Measurements from ENCODE around the gene ELOVL7. TPM values are rescaled to one million over a fixed set of nuclear protein-coding genes. Genes with fewer than 3 reads are reported as not detected.
"Not testable (repeated sequence)": the region's sequence is repeated elsewhere in the genome, so short reads cannot be mapped to it uniquely, and the experiment has no call there.

ELOVL7 gene
- total RNA-seq, 2 experiments from 2014 or later = 0.42 to 0.99 TPM

GRCh38 chr5:60823574-60823973 is 20.5 kb downstream of the ELOVL7 start:
- H3K4me1 Mint-ChIP-seq = peaks cover 16% of the 10 kb centered on the region
- no peak for DNase-seq
- POLR2A ChIA-PET = no interaction called here
- no peak overlapping the region for H3K27ac Mint-ChIP-seq
- H3K27me3 Mint-ChIP-seq = no peaks in the 10 kb centered on the region
- H3K36me3 Mint-ChIP-seq (ENCODE audit: low read depth) = no peaks in the 10 kb centered on the region
- H3K4me3 Mint-ChIP-seq = no peak overlapping the region
- H3K9me3 Mint-ChIP-seq = no peaks in the 10 kb centered on the region
- CTCF ChIA-PET = interaction anchor here (0.7 to 1.3 kb wide), 2 partner anchors 9 to 535 kb away, joined by 3 to 4 read pairs; no protein-coding TSS in a partner anchor

DNA sequence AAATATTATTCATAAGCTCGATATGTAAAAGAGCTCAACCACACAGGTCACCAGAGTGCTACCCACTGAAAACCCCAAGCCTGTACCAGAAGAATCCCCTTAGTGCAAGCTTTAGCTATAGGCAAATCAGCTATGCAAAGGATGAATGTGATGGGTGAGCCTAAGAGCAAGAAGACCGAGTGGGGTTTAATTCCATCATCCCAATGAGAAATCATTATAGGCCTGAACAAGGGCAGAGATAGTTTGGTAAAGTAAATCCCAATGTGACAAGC is 21.8 kb downstream of the ELOVL7 start:
- H3K27me3 Mint-ChIP-seq = no peaks in the 10 kb centered on the region
- no peak for DNase-seq
- no peak overlapping the region for H3K27ac Mint-ChIP-seq
- no peaks in the 10 kb centered on the region for H3K36me3 Mint-ChIP-seq (ENCODE audit: low read depth)
- ChIA-PET POLR2A (no interaction called here), CTCF (interaction anchor here (0.7 kb wide), 1 partner anchor 22 kb away, joined by 3 read pairs; no protein-coding TSS in a partner anchor)
- peaks cover 8% of the 10 kb centered on the region for H3K4me1 Mint-ChIP-seq
- H3K4me3 Mint-ChIP-seq = no peak overlapping the region
- H3K9me3 Mint-ChIP-seq = no peaks in the 10 kb centered on the region

DNA sequence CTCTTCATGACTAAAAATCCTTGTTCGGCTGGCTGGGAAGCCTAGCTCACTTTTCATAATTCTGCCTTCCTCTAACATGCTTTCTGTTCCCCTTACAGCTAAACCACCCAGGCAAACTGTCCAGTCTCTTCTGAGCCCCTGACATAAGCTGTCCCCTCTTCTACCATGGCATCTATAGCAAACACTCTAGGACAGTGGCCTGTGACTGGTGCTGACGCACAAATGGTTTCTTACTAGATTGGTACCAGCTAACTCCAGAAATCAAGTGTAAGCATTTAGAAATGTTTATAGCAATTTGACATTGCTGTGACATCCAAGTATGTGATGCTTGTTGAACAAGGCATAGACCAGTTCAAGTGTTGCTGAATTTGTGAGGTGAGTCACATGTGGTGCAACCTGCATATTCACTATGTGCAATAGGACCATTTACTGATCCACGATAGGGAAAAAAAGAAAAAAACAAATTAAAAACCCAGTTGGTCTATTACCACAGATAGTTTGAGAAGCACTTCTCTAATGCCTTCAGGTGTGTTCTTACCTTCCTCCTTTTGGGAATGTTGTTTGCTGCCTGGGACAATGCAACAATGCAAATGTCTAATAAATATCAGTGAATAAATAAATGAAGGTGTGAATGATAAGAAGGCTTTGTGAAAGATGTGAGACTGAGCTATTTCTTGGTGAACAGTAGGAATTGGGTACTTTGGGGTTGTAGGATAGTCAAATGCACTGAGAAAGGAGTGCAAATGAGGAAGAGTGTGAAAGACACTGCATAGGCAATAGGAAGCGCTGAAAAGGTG is 22.4 kb downstream of the ELOVL7 start:
- ChIA-PET CTCF (interaction anchor here (0.7 kb wide), 1 partner anchor 22 kb away, joined by 3 read pairs; no protein-coding TSS in a partner anchor), POLR2A (no interaction called here)
- no peak for DNase-seq
- H3K4me1 Mint-ChIP-seq = peaks cover 6% of the 10 kb centered on the region
- H3K9me3 Mint-ChIP-seq = no peaks in the 10 kb centered on the region
- no peak overlapping the region for H3K27ac Mint-ChIP-seq
- H3K27me3 Mint-ChIP-seq = no peaks in the 10 kb centered on the region
- H3K4me3 Mint-ChIP-seq = no peak overlapping the region
- H3K36me3 Mint-ChIP-seq (ENCODE audit: low read depth) = no peaks in the 10 kb centered on the region

GRCh38 chr5:60820593-60821487 is 23.2 kb downstream of the ELOVL7 start:
- peaks cover 2% of the 10 kb centered on the region for H3K4me1 Mint-ChIP-seq
- ChIA-PET POLR2A (no interaction called here), CTCF (interaction anchor here (0.6 kb wide), 1 partner anchor 26 kb away, joined by 3 read pairs; no protein-coding TSS in a partner anchor)
- no peak overlapping the region for H3K27ac Mint-ChIP-seq
- no peaks in the 10 kb centered on the region for H3K9me3 Mint-ChIP-seq
- H3K4me3 Mint-ChIP-seq = no peak overlapping the region
- DNase-seq = no peak
- no peaks in the 10 kb centered on the region for H3K36me3 Mint-ChIP-seq (ENCODE audit: low read depth)
- no peaks in the 10 kb centered on the region for H3K27me3 Mint-ChIP-seq

DNA sequence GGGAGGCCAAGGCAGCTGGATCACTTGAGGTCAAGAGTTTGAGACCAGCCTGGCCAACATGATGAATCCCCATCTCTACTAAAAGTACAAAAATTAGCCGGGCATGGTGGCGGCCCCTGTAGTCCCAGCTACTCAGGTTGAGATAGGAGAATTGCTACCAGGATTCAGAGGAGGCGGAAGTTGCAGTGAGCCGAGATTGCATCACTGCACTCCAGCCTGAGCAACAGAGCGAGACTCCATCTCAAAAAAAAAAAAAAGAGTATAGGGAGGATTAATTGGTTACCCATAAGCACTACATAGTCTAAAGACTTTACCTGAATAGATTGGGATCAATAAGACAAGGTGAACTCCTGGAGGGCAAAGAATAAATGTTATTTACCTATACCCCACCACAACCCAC is 27.9 kb downstream of the ELOVL7 start:
- DNase-seq; H3K27me3 Mint-ChIP-seq; H3K27ac Mint-ChIP-seq; POLR2A ChIA-PET; H3K36me3 Mint-ChIP-seq (ENCODE audit: low read depth); H3K9me3 Mint-ChIP-seq; CTCF ChIA-PET; H3K4me1 Mint-ChIP-seq; H3K4me3 Mint-ChIP-seq: not testable (repeated sequence)

- H3K27me3 Mint-ChIP-seq = peaks cover 11% of the 10 kb centered on the region
- H3K4me3 Mint-ChIP-seq = no peak overlapping the region
- DNase-seq = no peak
- H3K27ac Mint-ChIP-seq = no peak overlapping the region
- POLR2A ChIA-PET = no interaction called here
- no peaks in the 10 kb centered on the region for H3K9me3 Mint-ChIP-seq
- CTCF ChIA-PET = interaction anchor here (1.7 kb wide), 1 partner anchor 9 kb away, joined by 4 read pairs; no protein-coding TSS in a partner anchor
- no peaks in the 10 kb centered on the region for H3K4me1 Mint-ChIP-seq
- H3K36me3 Mint-ChIP-seq (ENCODE audit: low read depth) = peaks cover 2% of the 10 kb centered on the region
Observed at GRCh38 chr5:60814498-60814897, 29.6 kb downstream of the ELOVL7 start.

DNA sequence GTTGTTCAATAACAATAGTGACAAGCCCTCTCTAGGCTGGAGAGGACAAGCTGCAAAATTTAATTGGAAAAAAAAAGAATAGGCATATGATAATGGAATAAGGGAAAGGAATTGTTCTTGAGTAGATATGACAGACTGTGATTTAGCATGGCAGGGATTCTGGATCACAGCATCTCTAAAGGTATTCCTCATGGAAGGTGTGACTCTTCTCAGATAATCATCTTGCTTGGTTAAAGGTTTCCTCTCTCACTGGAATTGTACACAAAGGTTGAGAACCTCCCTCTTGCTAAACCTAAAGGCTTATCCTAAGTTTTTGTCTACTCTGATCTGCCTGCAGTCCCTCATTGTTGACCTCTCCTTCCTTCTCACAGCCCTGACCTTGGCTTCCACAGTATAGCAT is 31.6 kb downstream of the ELOVL7 start:
- CTCF ChIA-PET = no interaction called here
- Mint-ChIP-seq H3K4me1 (no peaks in the 10 kb centered on the region), H3K27ac (no peak overlapping the region), H3K9me3 (no peaks in the 10 kb centered on the region), H3K36me3 (ENCODE audit: low read depth) (peaks cover 2% of the 10 kb centered on the region), H3K27me3 (peaks cover 19% of the 10 kb centered on the region), H3K4me3 (no peak overlapping the region)
- no peak for DNase-seq
- POLR2A ChIA-PET = no interaction called here

DNA sequence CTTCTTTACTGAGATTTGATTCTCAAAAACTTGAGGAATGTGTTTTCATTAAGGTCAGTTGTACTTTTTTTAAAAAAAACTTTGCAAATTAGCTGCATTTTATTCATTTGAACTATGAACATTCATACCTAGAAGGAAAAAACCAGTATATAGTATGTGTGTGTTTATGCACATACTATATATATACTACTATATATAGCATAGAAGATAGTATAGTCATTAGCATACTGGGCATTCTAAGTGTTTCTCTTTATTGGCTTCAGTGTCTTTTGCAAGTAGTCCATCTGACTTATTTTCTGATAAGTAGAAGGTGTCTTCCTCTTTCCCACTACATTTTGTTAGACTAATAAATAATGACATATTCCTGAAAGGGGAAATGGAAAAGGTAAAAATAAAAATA is 33.0 kb downstream of the ELOVL7 start:
- DNase-seq = no peak
- no peaks in the 10 kb centered on the region for H3K9me3 Mint-ChIP-seq
- peaks cover 19% of the 10 kb centered on the region for H3K27me3 Mint-ChIP-seq
- no peak overlapping the region for H3K27ac Mint-ChIP-seq
- no peaks in the 10 kb centered on the region for H3K4me1 Mint-ChIP-seq
- H3K4me3 Mint-ChIP-seq = no peak overlapping the region
- peaks cover 2% of the 10 kb centered on the region for H3K36me3 Mint-ChIP-seq (ENCODE audit: low read depth)
- POLR2A ChIA-PET = no interaction called here
- CTCF ChIA-PET = no interaction called here

GRCh38 chr5:60810438-60811085 is 33.5 kb downstream of the ELOVL7 start:
- no peaks in the 10 kb centered on the region for H3K9me3 Mint-ChIP-seq
- H3K36me3 Mint-ChIP-seq (ENCODE audit: low read depth) = no peaks in the 10 kb centered on the region
- no peaks in the 10 kb centered on the region for H3K4me1 Mint-ChIP-seq
- no peak for DNase-seq
- ChIA-PET POLR2A (no interaction called here), CTCF (no interaction called here)
- H3K27ac Mint-ChIP-seq = no peak overlapping the region
- no peak overlapping the region for H3K4me3 Mint-ChIP-seq
- peaks cover 19% of the 10 kb centered on the region for H3K27me3 Mint-ChIP-seq

- DNase-seq = no peak
- ChIA-PET CTCF (no interaction called here), POLR2A (no interaction called here)
- H3K4me3 Mint-ChIP-seq = no peak overlapping the region
- no peaks in the 10 kb centered on the region for H3K9me3 Mint-ChIP-seq
- H3K27me3 Mint-ChIP-seq = peaks cover 19% of the 10 kb centered on the region
- no peaks in the 10 kb centered on the region for H3K4me1 Mint-ChIP-seq
- H3K27ac Mint-ChIP-seq = no peak overlapping the region
- H3K36me3 Mint-ChIP-seq (ENCODE audit: low read depth) = no peaks in the 10 kb centered on the region
Observed at GRCh38 chr5:60809891-60810425, 34.1 kb downstream of the ELOVL7 start.

GRCh38 chr5:60806591-60807243 is 37.4 kb downstream of the ELOVL7 start:
- H3K4me1 Mint-ChIP-seq = no peaks in the 10 kb centered on the region
- peaks cover 2% of the 10 kb centered on the region for H3K9me3 Mint-ChIP-seq
- H3K4me3 Mint-ChIP-seq = no peak overlapping the region
- no peak for DNase-seq
- peaks cover 13% of the 10 kb centered on the region for H3K27me3 Mint-ChIP-seq
- ChIA-PET POLR2A (no interaction called here), CTCF (no interaction called here)
- no peak overlapping the region for H3K27ac Mint-ChIP-seq
- no peaks in the 10 kb centered on the region for H3K36me3 Mint-ChIP-seq (ENCODE audit: low read depth)

- Mint-ChIP-seq H3K27ac (no peak overlapping the region), H3K4me1 (no peaks in the 10 kb centered on the region), H3K4me3 (no peak overlapping the region), H3K9me3 (peaks cover 2% of the 10 kb centered on the region), H3K27me3 (peaks cover 13% of the 10 kb centered on the region), H3K36me3 (ENCODE audit: low read depth) (no peaks in the 10 kb centered on the region)
- ChIA-PET POLR2A (no interaction called here), CTCF (no interaction called here)
- no peak for DNase-seq
Observed at GRCh38 chr5:60805463-60805862, 38.6 kb downstream of the ELOVL7 start.
